HG03066 (cell line): ENCODE measurements around the gene TSEN54.

ENCODE experiments used
- ATAC-seq: cut with Tn5 transposase; IDR thresholded peaks from one replicate; pipeline ENCODE4 v1.9.1; 2021; ENCODE audit warnings: low read depth; ENCODE audit not compliant: unreplicated experiment

TSEN54 gene

GRCh38 chr17:75558666-75559530 is 42.6 kb downstream of the TSEN54 start:
- ATAC-seq: no peak

GRCh38 chr17:75559958-75560533 is 43.7 kb downstream of the TSEN54 start:
- no peak for ATAC-seq

- ATAC-seq: no peak
These were observed 45.7 kb downstream of the TSEN54 start for GRCh38 chr17:75561927-75562603.

GRCh38 chr17:75563063-75563758 is 46.9 kb downstream of the TSEN54 start:
- ATAC-seq: no peak

- ATAC-seq: no peak
These were observed 47.9 kb downstream of the TSEN54 start for GRCh38 chr17:75564195-75564594.

GRCh38 chr17:75565066-75565465 is 48.7 kb downstream of the TSEN54 start:
- no peak for ATAC-seq

GRCh38 chr17:75565618-75566017 is 49.3 kb downstream of the TSEN54 start:
- ATAC-seq: no peak

GRCh38 chr17:75566416-75566815 is 50.1 kb downstream of the TSEN54 start:
- no peak for ATAC-seq

GRCh38 chr17:75566834-75567233 is 50.5 kb downstream of the TSEN54 start:
- ATAC-seq: no peak

- no peak for ATAC-seq
These were observed 52.3 kb downstream of the TSEN54 start for GRCh38 chr17:75568412-75569255.

GRCh38 chr17:75570034-75570676 is 53.8 kb downstream of the TSEN54 start:
- ATAC-seq: no peak

- no peak for ATAC-seq
These were observed 54.4 kb downstream of the TSEN54 start for GRCh38 chr17:75570772-75571171.

- no peak for ATAC-seq
These were observed 55.0 kb downstream of the TSEN54 start for GRCh38 chr17:75571197-75571884.

- no peak for ATAC-seq
These were observed 55.5 kb downstream of the TSEN54 start for GRCh38 chr17:75571885-75572215.

GRCh38 chr17:75572713-75573539 is 56.6 kb downstream of the TSEN54 start:
- no peak for ATAC-seq

GRCh38 chr17:75573540-75573957 is 57.2 kb downstream of the TSEN54 start:
- no peak for ATAC-seq

- no peak for ATAC-seq
These were observed 57.7 kb downstream of the TSEN54 start for GRCh38 chr17:75573994-75574393.
